ENCODE measurements around the gene CYBC1. TPM values are rescaled to one million over a fixed set of nuclear protein-coding genes. Genes with fewer than 3 reads are reported as not detected.

Gene CYBC1
- total and polyA plus RNA-seq, 2 of the 4 experiments (the other 2 are of a cell fraction): 75.1 to 76.7 TPM

- peak overlapping the region; percentile 60; the same call in 1 of the 2 replicates for H3K56ac ChIP-seq (ENCODE audit: extremely low read depth, insufficient read depth, low read length)
- H2AFZ ChIP-seq (replicated peaks; ENCODE audit: low read length, poor library complexity): peak overlapping the region; percentile 83
- H3K79me1 ChIP-seq (ENCODE audit: low read depth in 1 of 2, low read length in 2 of 2): peaks cover 0 to 5% of the 10 kb centered on the region in 2 experiments; a peak in 1 of 4 replicates
- TF ChIP-seq MAFK (IDR thresholded peaks at IDR 0.05; ENCODE audit: low read depth, low read length) (no peak), CEBPB (IDR thresholded peaks at IDR 0.05; ENCODE audit: low read depth, low read length) (no peak), CTCF (conservative IDR thresholded peaks at IDR 0.05; ENCODE audit: low read depth, low read length) (no peak), FOS (IDR thresholded peaks at IDR 0.05; ENCODE audit: low read depth, low read length) (no peak), CHD1 (IDR thresholded peaks at IDR 0.05; ENCODE audit: low read depth, low read length) (no peak), NFE2L2 (IDR thresholded peaks at IDR 0.05; ENCODE audit: low read depth, low read length) (no peak), MAZ (IDR thresholded peaks at IDR 0.05; ENCODE audit: borderline replicate concordance, low read depth, low read length) (no peak), POLR2A (IDR thresholded peaks at IDR 0.05; ENCODE audit: low read depth, low read length) (no peak)
- H3K23ac ChIP-seq (ENCODE audit: low read depth, low read length): peak overlapping the region; percentile 79
- DNase-seq: peak; percentile 82
- ChIA-PET CTCF (no interaction called here), POLR2A (ENCODE audit: unreplicated experiment) (no interaction called here)
- in situ Hi-C loops (cut with MboI; ENCODE audit: low sequenced_read_pairs): no loop called here
- 0% methylated on average over 2 of the region's 66 CpGs; no CpG with 5 or more reads in 1 of the 2 experiments for WGBS, 2 experiments (ENCODE audit: extremely low coverage in 2 of 2, insufficient read length in 1 of 2)
- peak overlapping the region; percentile 22 to 70; a peak in 2 of 4 replicates for H4K8ac ChIP-seq (ENCODE audit: low read depth in 2 of 2, low read length in 2 of 2)
- ATAC-seq (ENCODE audit: low read depth): peak; percentile 31
- H3K14ac ChIP-seq (replicated peaks; ENCODE audit: low read depth, low read length): peak overlapping the region; percentile 57
- peak overlapping the region; percentile 66 for H2BK20ac ChIP-seq (ENCODE audit: low read depth, low read length)
- H2BK120ac ChIP-seq (ENCODE audit: low read depth, low read length): peak overlapping the region; percentile 67
- peaks cover 8% of the 10 kb centered on the region for H3K9me1 ChIP-seq (ENCODE audit: insufficient read depth, low read length)
- H4K91ac ChIP-seq (ENCODE audit: insufficient read depth, low read depth, low read length): peak overlapping the region; percentile 26; the same call in 1 of the 2 replicates
- peak overlapping the region; percentile 78; the same call in 1 of the 2 replicates for H4K5ac ChIP-seq (ENCODE audit: low read depth, low read length)
- peak overlapping the region; percentile 93 for H2AK9ac ChIP-seq (replicated peaks; ENCODE audit: low read depth, low read length, poor library complexity)
- H2BK15ac ChIP-seq (ENCODE audit: low read depth, low read length): no peak overlapping the region; the same call in 2 of the 3 replicates
- dilution Hi-C loops (cut with HindIII; ENCODE audit: low sequenced_read_pairs, unreplicated experiment): no loop called here
- H3K4me3 ChIP-seq (ENCODE audit: insufficient read depth, low read depth, low read length): peak overlapping the region; percentile 49
- no peaks in the 10 kb centered on the region for H3K27me3 ChIP-seq (ENCODE audit: control insufficient read depth, insufficient read depth, low read length)
- no peaks in the 10 kb centered on the region for H3K36me3 ChIP-seq (ENCODE audit: control insufficient read depth, insufficient read depth, low read length)
- H2AK5ac ChIP-seq (ENCODE audit: low read depth, low read length): no peak overlapping the region
- H4K20me1 ChIP-seq (ENCODE audit: insufficient read depth, low read length): peaks cover 12% of the 10 kb centered on the region; the same call in 1 of the 2 replicates
- intact Hi-C loops (cut with micrococcal nuclease): loop anchor here (2.0 to 5.0 kb wide), 2 partner anchors 21 to 35 kb away; partner anchors contain the start of gene FOXK2
- H3K27ac ChIP-seq (ENCODE audit: insufficient read depth, low read length): peak overlapping the region; percentile 42; the same call in 1 of the 2 replicates
- H3K4ac ChIP-seq (ENCODE audit: low read depth, low read length): peak overlapping the region; percentile 75
- H3K18ac ChIP-seq (ENCODE audit: low read depth, low read length): peak overlapping the region; percentile 8; the same call in 1 of the 2 replicates
- peak overlapping the region; percentile 98 for H3K4me2 ChIP-seq (ENCODE audit: low read depth, low read length)
- H3K9me3 ChIP-seq (ENCODE audit: control insufficient read depth, insufficient read depth, low read length): no peaks in the 10 kb centered on the region
- H3K9ac ChIP-seq (ENCODE audit: low read depth, low read length): peak overlapping the region; percentile 61
- no TSS peak for BruUV-seq (replicated peaks)
- H2BK5ac ChIP-seq (ENCODE audit: low read depth, low read length, poor library complexity, severe bottlenecking): peak overlapping the region; percentile 25
- peaks cover 12% of the 10 kb centered on the region for H3K4me1 ChIP-seq (ENCODE audit: control insufficient read depth, insufficient read depth, low read length)
Observed at GRCh38 chr17:82497483-82498405, 47.2 kb upstream of the CYBC1 start.

Measured in IMR-90 (cell line).